A172 (cell line): ENCODE results near the gene PPP1R3C. TPM values are rescaled to one million over a fixed set of nuclear protein-coding genes. Genes with fewer than 3 reads are reported as not detected.

Source experiments
- DNase-seq: peaks from one replicate; pipeline ENCODE4 v3.0.0-alpha.2; 2015; ENCODE audit warnings: low spot score
- total RNA-seq: library from RNA; depleted of rRNA; stranded (reverse); fragments of >200 nt; shearing (Covaris generic); gene quantifications from 2 replicates; pipeline ENCODE4 v1.2.3, GENCODE V29; 2014

Gene PPP1R3C
- total RNA-seq, 1 experiment from 2014 or later, result 11.8 TPM

- DNase-seq, result no peak
These were observed 2.9 kb downstream of the PPP1R3C start for GRCh38 chr10:91629715-91630549.

GRCh38 chr10:91628383-91628782 is 4.5 kb downstream of the PPP1R3C start:
- no peak for DNase-seq

- no peak for DNase-seq
These were observed 5.3 kb downstream of the PPP1R3C start for GRCh38 chr10:91627344-91628102.

GRCh38 chr10:91626936-91627335 is 5.9 kb downstream of the PPP1R3C start:
- DNase-seq, result no peak

- DNase-seq, result no peak
These were observed 8.2 kb downstream of the PPP1R3C start for GRCh38 chr10:91624633-91625032.

GRCh38 chr10:91622601-91623000 is 10.3 kb downstream of the PPP1R3C start:
- DNase-seq, result no peak

- DNase-seq, result no peak
These were observed 11.3 kb downstream of the PPP1R3C start for GRCh38 chr10:91621483-91622113.

GRCh38 chr10:91617072-91617609 is 15.7 kb downstream of the PPP1R3C start:
- DNase-seq, result peak; percentile 71

- DNase-seq, result no peak
These were observed 16.7 kb downstream of the PPP1R3C start for GRCh38 chr10:91616137-91616536.

GRCh38 chr10:91614225-91614624 is 18.6 kb downstream of the PPP1R3C start:
- DNase-seq, result peak; percentile 81

GRCh38 chr10:91613411-91614187 is 19.3 kb downstream of the PPP1R3C start:
- peak; percentile 97 for DNase-seq

- no peak for DNase-seq
These were observed 22.0 kb downstream of the PPP1R3C start for GRCh38 chr10:91610919-91611318.

GRCh38 chr10:91610444-91610843 is 22.4 kb downstream of the PPP1R3C start:
- peak; percentile 36 for DNase-seq

- DNase-seq, result no peak
These were observed 25.0 kb downstream of the PPP1R3C start for GRCh38 chr10:91607646-91608403.

- no peak for DNase-seq
These were observed 26.9 kb downstream of the PPP1R3C start for GRCh38 chr10:91605968-91606367.

- peak; percentile 55 for DNase-seq
These were observed 28.0 kb downstream of the PPP1R3C start for GRCh38 chr10:91604553-91605534.

- DNase-seq, result peak; percentile 82
These were observed 28.9 kb downstream of the PPP1R3C start for GRCh38 chr10:91603931-91604331.

- no peak for DNase-seq
These were observed 29.9 kb downstream of the PPP1R3C start for GRCh38 chr10:91602868-91603568.

- DNase-seq, result no peak
These were observed 30.4 kb downstream of the PPP1R3C start for GRCh38 chr10:91602449-91602848.
